CD14-positive monocyte (primary cell): ENCODE measurements around the gene FAM163B. TPM values are rescaled to one million over a fixed set of nuclear protein-coding genes. Genes with fewer than 3 reads are reported as not detected.

Experiments used
- DNase-seq, 3 donors: peaks; one replicate each; pipeline ENCODE4 v3.0.0-alpha.2; 2011 to 2022
- H2AFZ ChIP-seq: 2 replicates; pipeline ENCODE4 v1.6.0; 2012; ENCODE audit warnings: mild to moderate bottlenecking, low read depth, low read length, inconsistent platforms; ENCODE audit not compliant: insufficient read depth, poor library complexity, severe bottlenecking
- H3K27ac ChIP-seq, 2 donors: 1 replicate in 1 of 2; 2 replicates in 1 of 2; pipeline ENCODE4 v1.5.1; 2012 to 2013; ENCODE audit warnings: low read length in 2 of 2, control low read depth in 1 of 2, inconsistent platforms in 1 of 2, low read depth in 1 of 2, mild to moderate bottlenecking in 1 of 2
- H3K27me3 ChIP-seq, 2 donors: one replicate each; pipeline versions ENCODE4 v1.6.0 to v1.6.1; 2011 to 2013; ENCODE audit warnings: low read length in 2 of 2; ENCODE audit not compliant: control insufficient read depth in 2 of 2, insufficient read depth in 2 of 2
- H3K36me3 ChIP-seq, 2 donors: replicated peaks in 1 of 2; 1 replicate in 1 of 2; 2 replicates in 1 of 2; pipeline versions ENCODE4 v1.5.1 to v1.6.1; 2012 to 2013; ENCODE audit warnings: low read length in 2 of 2, control low read depth in 1 of 2, inconsistent platforms in 1 of 2, mild to moderate bottlenecking in 1 of 2; ENCODE audit not compliant: insufficient read depth in 2 of 2, control insufficient read depth in 1 of 2
- H3K4me1 ChIP-seq, 2 donors: 1 replicate in 1 of 2; 2 replicates in 1 of 2; pipeline versions ENCODE4 v1.5.1 to v1.6.1; 2012 to 2013; ENCODE audit warnings: low read length in 2 of 2, control low read depth in 1 of 2, inconsistent platforms in 1 of 2, mild to moderate bottlenecking in 1 of 2, moderate library complexity in 1 of 2; ENCODE audit not compliant: insufficient read depth in 2 of 2, control insufficient read depth in 1 of 2
- H3K4me2 ChIP-seq: replicated peaks from 2 replicates; pipeline ENCODE3; 2012; ENCODE audit warnings: low read length, moderate library complexity, mild to moderate bottlenecking; ENCODE audit not compliant: poor library complexity, severe bottlenecking; ENCODE audit errors: extremely low read depth
- H3K4me3 ChIP-seq, 3 experiments: fragments of 200-600 bp in 1 of 3; sonication (generic) in 1 of 3; replicated peaks in 1 of 3; 1 replicate in 2 of 3; 2 replicates in 1 of 3; pipeline ENCODE4 v1.5.1; 2011 to 2013; ENCODE audit warnings: low read length in 3 of 3, mild to moderate bottlenecking in 3 of 3, control low read depth in 2 of 3, low read depth in 2 of 3, inconsistent platforms in 1 of 3, moderate library complexity in 1 of 3
- H3K79me2 ChIP-seq: 2 replicates; pipeline ENCODE4 v1.6.0; 2012; ENCODE audit warnings: mild to moderate bottlenecking, control low read depth, inconsistent platforms, low read length, moderate library complexity; ENCODE audit not compliant: insufficient read depth
- H3K9ac ChIP-seq: 2 replicates; pipeline ENCODE4 v1.6.0; 2017; ENCODE audit warnings: low read length, mild to moderate bottlenecking; ENCODE audit not compliant: insufficient read depth, poor library complexity, severe bottlenecking
- H3K9me3 ChIP-seq, 2 donors: replicated peaks in 1 of 2; 1 replicate in 1 of 2; 2 replicates in 1 of 2; pipeline versions ENCODE4 v1.5.1 to v1.6.1; 2012 to 2013; ENCODE audit warnings: low read length in 2 of 2, control low read depth in 1 of 2; ENCODE audit not compliant: control insufficient read depth in 1 of 2, insufficient read depth in 1 of 2
- H4K20me1 ChIP-seq: 2 replicates; pipeline ENCODE4 v1.6.0; 2012; ENCODE audit warnings: mild to moderate bottlenecking, low read length, control low read depth, moderate library complexity; ENCODE audit not compliant: insufficient read depth
- H3K27ac Mint-ChIP-seq, 7 donors: one replicate each; pipeline ENCODE4 v1.8.0; 2020; ENCODE audit warnings: mild to moderate bottlenecking in 7 of 7, mixed read lengths in 7 of 7, moderate library complexity in 6 of 7, inconsistent platforms in 2 of 7
- H3K27me3 Mint-ChIP-seq, 3 donors: one replicate each; pipeline ENCODE4 v1.8.0; 2021 to 2022; ENCODE audit warnings: low read depth in 3 of 3, mild to moderate bottlenecking in 3 of 3, mixed read lengths in 3 of 3, moderate library complexity in 3 of 3, inconsistent platforms in 1 of 3
- H3K36me3 Mint-ChIP-seq, 2 donors: one replicate each; pipeline ENCODE4 v1.8.0; 2020; ENCODE audit warnings: mixed read lengths in 2 of 2, inconsistent platforms in 1 of 2, mild to moderate bottlenecking in 1 of 2
- H3K4me1 Mint-ChIP-seq: one replicate; pipeline ENCODE4 v1.8.0; 2020; ENCODE audit warnings: mild to moderate bottlenecking, mixed read lengths
- H3K4me3 Mint-ChIP-seq, 2 donors: one replicate each; pipeline ENCODE4 v1.8.0; 2020; ENCODE audit warnings: mild to moderate bottlenecking in 2 of 2, mixed read lengths in 2 of 2, moderate library complexity in 1 of 2
- H3K9me3 Mint-ChIP-seq, 7 donors: one replicate each; pipeline ENCODE4 v1.8.0; 2020 to 2022; ENCODE audit warnings: mixed read lengths in 7 of 7, mild to moderate bottlenecking in 6 of 7, moderate library complexity in 6 of 7, inconsistent platforms in 2 of 7
- CTCF ChIP-seq: fragments of 200-600 bp; IDR thresholded peaks from one replicate; pipeline ENCODE4 v1.8.0; 2022; ENCODE audit warnings: antibody characterized with exemption, mild to moderate bottlenecking
- WGBS: methylation state at CpG from one replicate; pipeline ENCODE4 v1.1.5; 2013; ENCODE audit warnings: missing lambda C conversion rate; ENCODE audit not compliant: insufficient coverage; 5-methylcytosine and 5-hydroxymethylcytosine counted together
- intact Hi-C, 2 donors: fragments of 100-400 bp; cut with micrococcal nuclease; formaldehyde crosslinking; loops; one replicate each; pipeline versions ENCODE4 v1.15.0 to v1.15.1; 2023
- polyA plus RNA-seq, 3 donors: library from polyadenylated mRNA; depleted of rRNA in 1 of 3; unstranded in 2 of 3; stranded (reverse) in 1 of 3; fragments of 300-500 nt in 2 of 3; fragments of >200 nt in 1 of 3; fragmentation: Illumina TruSeq in 2 of 3; gene quantifications; 1 replicate in 2 of 3; 2 replicates in 1 of 3; pipeline ENCODE4 v1.2.3, GENCODE V29; 2012 to 2021

Gene FAM163B
- polyA plus RNA-seq, 3 donors = not detected

- Histone ChIP-seq H3K36me3 (no peaks in the 10 kb centered on the region), H4K20me1 (no peaks in the 10 kb centered on the region), H3K79me2 (no peaks in the 10 kb centered on the region), H3K27me3 (no peaks in the 10 kb centered on the region), H2AFZ (no peak overlapping the region), H3K4me2 (no peak overlapping the region), H3K4me3 (no peak overlapping the region), H3K4me1 (no peaks in the 10 kb centered on the region), H3K9ac (no peak overlapping the region), H3K9me3 (no peaks in the 10 kb centered on the region), H3K27ac (no peak overlapping the region)
- no peaks in the 10 kb centered on the region for H3K9me3 Mint-ChIP-seq
- no peaks in the 10 kb centered on the region for H3K36me3 Mint-ChIP-seq
- peaks cover 6 to 17% (median 7%) of the 10 kb centered on the region in 3 donors for H3K27me3 Mint-ChIP-seq
- no peak overlapping the region for H3K4me3 Mint-ChIP-seq
- no peaks in the 10 kb centered on the region for H3K4me1 Mint-ChIP-seq
- H3K27ac Mint-ChIP-seq = no peak overlapping the region
- intact Hi-C loops = no loop called here
- 93% methylated on average over 12 of the region's 17 CpGs for WGBS
- no peak for TF ChIP-seq CTCF
- DNase-seq = no peak
Observed at GRCh38 chr9:133566817-133567216, 42.4 kb downstream of the FAM163B start.

- Histone ChIP-seq H3K9me3 (no peaks in the 10 kb centered on the region), H3K27ac (no peak overlapping the region), H3K4me2 (no peak overlapping the region), H3K9ac (no peak overlapping the region), H3K27me3 (no peaks in the 10 kb centered on the region), H2AFZ (no peak overlapping the region), H4K20me1 (no peaks in the 10 kb centered on the region), H3K4me3 (no peak overlapping the region), H3K4me1 (no peaks in the 10 kb centered on the region), H3K79me2 (no peaks in the 10 kb centered on the region), H3K36me3 (no peaks in the 10 kb centered on the region)
- no peak for TF ChIP-seq CTCF
- no peaks in the 10 kb centered on the region for H3K36me3 Mint-ChIP-seq
- no peaks in the 10 kb centered on the region for H3K4me1 Mint-ChIP-seq
- 94% methylated on average over 13 of the region's 14 CpGs for WGBS
- peaks cover 3 to 17% (median 11%) of the 10 kb centered on the region in 3 donors for H3K27me3 Mint-ChIP-seq
- intact Hi-C loops = no loop called here
- no peak overlapping the region for H3K4me3 Mint-ChIP-seq
- H3K9me3 Mint-ChIP-seq = no peaks in the 10 kb centered on the region
- no peak overlapping the region for H3K27ac Mint-ChIP-seq
- no peak for DNase-seq
Observed at GRCh38 chr9:133566382-133566781, 42.8 kb downstream of the FAM163B start.
